Cardiac muscle cell (in vitro differentiated cells and primary cell): ENCODE data around the gene GLCE. TPM values are rescaled to one million over a fixed set of nuclear protein-coding genes. Genes with fewer than 3 reads are reported as not detected.

Experiments used
- DNase-seq, 2 donors: peaks; one replicate each; pipeline versions ENCODE4 v3.0.0 to v3.0.0-alpha.2; 2010 to 2017; ENCODE audit warnings: low read depth in 1 of 2, low spot score in 1 of 2
- H3K27ac ChIP-seq: fragments of 200-600 bp; sonication (generic); 2 replicates; pipeline ENCODE4 v1.5.1; 2016
- H3K27me3 ChIP-seq: fragments of 200-600 bp; sonication (generic); 2 replicates; pipeline ENCODE4 v1.6.0; 2016; ENCODE audit warnings: control low read depth
- H3K36me3 ChIP-seq: fragments of 200-600 bp; sonication (generic); 2 replicates; pipeline ENCODE4 v1.5.1; 2016; ENCODE audit warnings: control low read depth
- H3K4me1 ChIP-seq: fragments of 200-600 bp; sonication (generic); 2 replicates; pipeline ENCODE4 v1.8.1; 2017; ENCODE audit warnings: low read depth, mild to moderate bottlenecking, mixed run types
- H3K4me3 ChIP-seq: fragments of 200-600 bp; sonication (generic); 2 replicates; pipeline ENCODE4 v1.5.1; 2016; ENCODE audit warnings: mild to moderate bottlenecking
- H3K9me3 ChIP-seq: fragments of 200-600 bp; sonication (generic); 2 replicates; pipeline ENCODE4 v1.5.1; 2017; ENCODE audit warnings: low read depth, mild to moderate bottlenecking, control low read depth
- polyA plus RNA-seq: library from polyadenylated mRNA; unstranded; fragments of >200 nt; fragmentation: Nextera tagmentation; extraction: Ambion mirVana; gene quantifications from 2 replicates; pipeline ENCODE4 v1.2.1, GENCODE V29; 2016
- total RNA-seq: library from RNA; depleted of rRNA; stranded (reverse); fragments of >200 nt; gene quantifications from 2 replicates; pipeline ENCODE4 v1.2.3, GENCODE V29; 2016
- TF ChIP-seq, protein P1 (sequence below): IDR thresholded peaks from 2 replicates; pipeline ENCODE4 v1.5.1; 2012; ENCODE audit warnings: low read depth, mild to moderate bottlenecking, low read length

GLCE gene
- total and polyA plus RNA-seq, 2 experiments from 2014 or later, result 6.1 to 9.3 TPM

- H3K27me3 ChIP-seq, result no peaks in the 10 kb centered on the region
- no peaks in the 10 kb centered on the region for H3K9me3 ChIP-seq
- DNase-seq, result peak in 1 of 2 donors; percentile 13
- TF ChIP-seq, protein P1, sequence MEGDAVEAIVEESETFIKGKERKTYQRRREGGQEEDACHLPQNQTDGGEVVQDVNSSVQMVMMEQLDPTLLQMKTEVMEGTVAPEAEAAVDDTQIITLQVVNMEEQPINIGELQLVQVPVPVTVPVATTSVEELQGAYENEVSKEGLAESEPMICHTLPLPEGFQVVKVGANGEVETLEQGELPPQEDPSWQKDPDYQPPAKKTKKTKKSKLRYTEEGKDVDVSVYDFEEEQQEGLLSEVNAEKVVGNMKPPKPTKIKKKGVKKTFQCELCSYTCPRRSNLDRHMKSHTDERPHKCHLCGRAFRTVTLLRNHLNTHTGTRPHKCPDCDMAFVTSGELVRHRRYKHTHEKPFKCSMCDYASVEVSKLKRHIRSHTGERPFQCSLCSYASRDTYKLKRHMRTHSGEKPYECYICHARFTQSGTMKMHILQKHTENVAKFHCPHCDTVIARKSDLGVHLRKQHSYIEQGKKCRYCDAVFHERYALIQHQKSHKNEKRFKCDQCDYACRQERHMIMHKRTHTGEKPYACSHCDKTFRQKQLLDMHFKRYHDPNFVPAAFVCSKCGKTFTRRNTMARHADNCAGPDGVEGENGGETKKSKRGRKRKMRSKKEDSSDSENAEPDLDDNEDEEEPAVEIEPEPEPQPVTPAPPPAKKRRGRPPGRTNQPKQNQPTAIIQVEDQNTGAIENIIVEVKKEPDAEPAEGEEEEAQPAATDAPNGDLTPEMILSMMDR, result no peak
- no peaks in the 10 kb centered on the region for H3K4me1 ChIP-seq
- H3K36me3 ChIP-seq, result no peaks in the 10 kb centered on the region
- no peak overlapping the region for H3K4me3 ChIP-seq
- no peak overlapping the region for H3K27ac ChIP-seq
Measured at GRCh38 chr15:69232144-69232543, 71.7 kb downstream of the GLCE start.

DNA sequence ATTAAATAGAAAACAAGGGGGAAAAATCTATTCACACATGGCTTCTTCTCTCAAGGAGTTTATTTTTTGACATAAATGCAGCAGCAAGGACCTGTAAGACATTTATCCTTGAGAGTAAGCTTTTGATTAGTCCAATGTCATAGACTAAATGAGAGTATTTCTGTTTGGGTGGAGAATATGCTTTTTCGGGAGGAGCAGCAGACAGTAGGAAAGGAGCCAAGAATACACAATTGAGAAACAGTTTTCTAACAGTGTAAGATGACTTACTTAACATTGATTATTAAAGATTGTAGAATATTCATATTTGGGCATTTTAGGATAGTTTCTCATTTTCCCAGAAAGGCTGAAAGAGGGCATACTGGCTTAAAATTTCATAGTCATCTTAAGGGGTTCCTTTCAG is 72.3 kb downstream of the GLCE start:
- no peaks in the 10 kb centered on the region for H3K36me3 ChIP-seq
- TF ChIP-seq, protein P1, result no peak
- no peak overlapping the region for H3K4me3 ChIP-seq

GRCh38 chr15:69234676-69235075 is 74.2 kb downstream of the GLCE start:
- H3K4me1 ChIP-seq, result no peaks in the 10 kb centered on the region

More for the DNA sequence above, 72.3 kb downstream of the GLCE start:
- Histone ChIP-seq H3K27ac (no peak overlapping the region), H3K4me1 (no peaks in the 10 kb centered on the region), H3K9me3 (no peaks in the 10 kb centered on the region), H3K27me3 (no peaks in the 10 kb centered on the region)
- DNase-seq, result no peak

GRCh38 chr15:69236505-69236904 is 76.1 kb downstream of the GLCE start:
- Histone ChIP-seq H3K4me1 (no peaks in the 10 kb centered on the region), H3K27me3 (no peaks in the 10 kb centered on the region), H3K9me3 (no peaks in the 10 kb centered on the region), H3K36me3 (no peaks in the 10 kb centered on the region), H3K4me3 (no peak overlapping the region), H3K27ac (no peak overlapping the region)
- TF ChIP-seq, protein P1, result no peak
- DNase-seq, result no peak

More at GRCh38 chr15:69234676-69235075, 74.2 kb downstream of the GLCE start:
- TF ChIP-seq, protein P1, result no peak
- Histone ChIP-seq H3K4me3 (no peak overlapping the region), H3K27me3 (no peaks in the 10 kb centered on the region), H3K36me3 (no peaks in the 10 kb centered on the region), H3K9me3 (no peaks in the 10 kb centered on the region), H3K27ac (no peak overlapping the region)
- no peak for DNase-seq

- Histone ChIP-seq H3K27ac (no peak overlapping the region), H3K4me1 (no peaks in the 10 kb centered on the region), H3K27me3 (no peaks in the 10 kb centered on the region), H3K9me3 (no peaks in the 10 kb centered on the region), H3K36me3 (no peaks in the 10 kb centered on the region), H3K4me3 (no peak overlapping the region)
- TF ChIP-seq, protein P1, result no peak
- DNase-seq, result no peak
Measured at GRCh38 chr15:69237718-69238117, 77.3 kb downstream of the GLCE start.

- Histone ChIP-seq H3K36me3 (no peaks in the 10 kb centered on the region), H3K9me3 (no peaks in the 10 kb centered on the region), H3K4me1 (no peaks in the 10 kb centered on the region), H3K27ac (no peak overlapping the region), H3K4me3 (no peak overlapping the region), H3K27me3 (no peaks in the 10 kb centered on the region)
- TF ChIP-seq, protein P1, result no peak
- no peak for DNase-seq
Measured at GRCh38 chr15:69244798-69245197, 84.4 kb downstream of the GLCE start.
